GM18858 (cell line): ENCODE measurements around the gene VWA5B2.
A peak's percentile ranks its signal among the peaks of the same experiment; 100 is the strongest.
"Not testable (repeated sequence)": the region's sequence is repeated elsewhere in the genome, so short reads cannot be mapped to it uniquely, and the experiment has no call there.

Experiments used
- ATAC-seq: cut with Tn5 transposase; IDR thresholded peaks from one replicate; pipeline ENCODE4 v1.9.1; 2021; ENCODE audit not compliant: unreplicated experiment

Gene VWA5B2

DNA sequence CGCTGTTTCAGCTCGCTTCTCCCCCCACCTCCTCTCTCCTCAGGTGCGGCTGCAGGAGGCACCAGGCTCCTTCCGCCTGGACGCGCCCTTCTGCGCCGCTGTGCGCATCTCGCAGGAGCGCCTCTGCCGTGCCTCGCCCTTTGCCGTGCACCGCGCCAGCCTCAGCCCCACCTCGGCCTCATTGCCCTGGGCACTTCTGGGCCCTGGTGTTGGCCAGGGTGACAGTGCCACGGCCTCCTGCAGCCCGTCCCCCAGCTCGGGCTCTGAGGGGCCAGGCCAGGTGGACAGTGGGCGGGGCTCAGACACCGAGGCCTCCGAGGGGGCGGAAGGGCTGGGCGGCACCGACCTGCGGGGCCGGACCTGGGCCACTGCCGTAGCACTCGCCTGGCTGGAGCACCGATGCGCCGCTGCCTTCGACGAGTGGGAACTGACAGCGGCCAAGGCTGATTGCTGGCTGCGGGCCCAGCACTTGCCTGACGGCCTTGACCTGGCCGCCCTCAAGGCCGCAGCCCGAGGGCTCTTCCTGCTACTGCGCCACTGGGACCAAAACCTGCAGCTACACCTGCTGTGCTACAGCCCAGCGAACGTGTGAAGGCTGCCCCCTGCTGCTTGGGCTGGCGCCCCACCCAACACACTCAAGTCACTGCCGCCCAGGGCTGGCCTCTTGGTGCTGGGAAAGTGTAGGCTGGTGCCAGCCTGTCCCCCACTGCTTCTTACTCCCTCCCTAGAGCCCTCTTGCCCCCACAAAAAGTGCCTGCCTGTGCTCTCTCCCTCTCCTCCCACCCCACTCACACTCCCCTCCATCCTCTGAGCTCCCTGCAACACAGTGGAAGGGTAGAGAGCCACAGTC, 12.3 kb downstream of the VWA5B2 start:
- no peak for ATAC-seq

DNA sequence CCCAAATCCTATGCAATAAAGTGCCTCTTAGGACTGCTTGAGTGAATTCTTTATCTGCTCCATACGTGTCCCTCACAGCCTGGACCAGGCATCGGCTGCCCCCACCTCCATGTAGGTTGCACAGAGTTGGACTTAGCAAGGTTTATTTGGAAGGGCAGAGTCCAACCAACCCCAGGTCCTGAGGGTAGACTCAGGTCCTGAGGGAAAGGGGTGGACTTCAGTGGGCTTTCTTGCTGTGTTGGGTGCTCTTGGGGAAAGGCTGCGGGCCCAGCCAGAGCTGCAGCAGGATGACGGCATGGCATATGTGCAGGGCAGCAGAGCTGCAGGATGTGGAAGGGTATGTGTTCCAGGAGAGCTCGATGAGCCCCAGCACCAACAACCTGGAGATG, 12.9 kb downstream of the VWA5B2 start:
- no peak for ATAC-seq

DNA sequence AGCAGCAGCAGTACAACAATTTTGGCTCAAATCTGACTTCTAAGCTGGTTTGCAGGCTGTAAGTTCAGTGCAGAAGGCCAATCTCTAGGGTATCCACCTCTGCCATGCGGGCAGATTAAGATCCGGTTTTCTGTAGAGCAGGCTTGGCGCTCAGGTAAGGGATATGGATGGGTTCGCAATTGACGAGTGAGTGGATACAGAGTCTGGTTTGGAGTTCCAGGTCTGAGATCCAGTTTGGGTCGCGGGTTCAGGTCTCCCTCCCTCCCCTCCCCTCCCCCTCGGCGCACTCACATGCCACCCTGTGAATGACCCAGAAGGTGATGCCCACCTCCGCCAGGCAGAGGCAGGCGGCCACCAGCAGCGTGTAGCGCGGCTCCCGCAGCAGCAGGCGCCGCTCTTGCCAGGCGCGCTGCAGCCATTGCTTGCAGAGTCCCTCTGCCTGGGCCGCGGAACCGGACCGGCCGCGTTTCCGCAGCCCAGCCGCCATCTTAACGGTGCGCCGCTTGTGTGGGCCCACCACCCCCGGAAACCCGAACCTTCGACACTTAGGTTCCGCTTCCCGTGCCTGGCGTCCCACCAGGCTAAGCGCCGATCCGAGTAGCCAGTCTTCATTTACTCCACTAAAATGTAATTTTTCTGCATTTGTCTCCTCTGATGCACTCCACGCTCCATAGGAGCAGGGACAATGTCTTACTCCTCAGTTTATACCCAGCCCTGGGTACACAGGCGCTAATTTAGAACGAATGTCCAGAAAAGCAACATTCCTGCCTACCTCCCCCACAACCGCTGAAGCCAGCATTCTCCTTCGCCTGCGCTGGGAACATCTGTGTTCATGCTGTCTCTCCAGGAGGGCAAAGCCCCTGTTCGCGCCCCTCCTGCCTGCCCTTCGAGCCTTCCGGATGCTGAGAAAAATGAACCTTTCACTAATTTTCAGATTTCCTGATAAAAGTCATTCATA, 19.3 kb downstream of the VWA5B2 start, which contains the start of gene ALG3:
ALG3 (minus strand) TSS at position 509 of the 958 bp plus-strand sequence; CDS start at position 487, 22 bp downstream.
- ATAC-seq, result no peak

DNA sequence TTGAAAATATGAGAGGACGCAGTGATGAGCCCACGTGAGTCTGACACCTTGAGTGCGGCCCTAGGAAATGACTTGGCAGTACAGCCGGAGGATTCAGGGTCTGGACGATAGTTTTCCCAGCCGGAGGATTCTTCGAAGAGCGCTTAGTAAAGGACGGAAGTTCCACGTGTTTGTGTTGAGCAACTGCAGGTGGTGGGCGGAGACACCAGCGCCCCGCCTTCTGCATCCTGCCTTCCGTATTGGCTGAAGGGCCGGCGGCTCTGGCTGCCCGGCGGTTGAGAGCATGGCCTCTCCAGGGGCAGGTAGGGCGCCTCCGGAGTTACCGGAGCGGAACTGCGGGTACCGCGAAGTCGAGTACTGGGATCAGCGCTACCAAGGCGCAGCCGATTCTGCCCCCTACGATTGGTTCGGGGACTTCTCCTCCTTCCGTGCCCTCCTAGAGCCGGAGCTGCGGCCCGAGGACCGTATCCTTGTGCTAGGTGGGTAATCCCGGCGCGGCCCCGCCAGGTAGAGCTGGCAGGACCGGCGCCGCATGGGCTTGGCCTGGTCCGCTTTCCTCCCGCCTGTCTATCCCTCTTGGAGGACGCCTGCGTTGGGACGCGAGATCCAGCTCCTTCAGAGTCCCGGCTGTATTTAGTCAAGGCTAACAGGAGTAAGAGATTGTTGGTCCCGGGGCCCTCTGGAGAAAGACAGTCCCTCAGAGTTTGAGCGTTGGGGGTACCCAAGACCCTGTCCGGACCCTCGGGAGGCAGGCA, 20.2 kb downstream of the VWA5B2 start, which contains the start of gene EEF1AKMT4:
EEF1AKMT4 (plus strand) TSS at position 261 of the 755 bp plus-strand sequence; CDS start at position 284, 23 bp downstream.
- peak; percentile 70 for ATAC-seq

DNA sequence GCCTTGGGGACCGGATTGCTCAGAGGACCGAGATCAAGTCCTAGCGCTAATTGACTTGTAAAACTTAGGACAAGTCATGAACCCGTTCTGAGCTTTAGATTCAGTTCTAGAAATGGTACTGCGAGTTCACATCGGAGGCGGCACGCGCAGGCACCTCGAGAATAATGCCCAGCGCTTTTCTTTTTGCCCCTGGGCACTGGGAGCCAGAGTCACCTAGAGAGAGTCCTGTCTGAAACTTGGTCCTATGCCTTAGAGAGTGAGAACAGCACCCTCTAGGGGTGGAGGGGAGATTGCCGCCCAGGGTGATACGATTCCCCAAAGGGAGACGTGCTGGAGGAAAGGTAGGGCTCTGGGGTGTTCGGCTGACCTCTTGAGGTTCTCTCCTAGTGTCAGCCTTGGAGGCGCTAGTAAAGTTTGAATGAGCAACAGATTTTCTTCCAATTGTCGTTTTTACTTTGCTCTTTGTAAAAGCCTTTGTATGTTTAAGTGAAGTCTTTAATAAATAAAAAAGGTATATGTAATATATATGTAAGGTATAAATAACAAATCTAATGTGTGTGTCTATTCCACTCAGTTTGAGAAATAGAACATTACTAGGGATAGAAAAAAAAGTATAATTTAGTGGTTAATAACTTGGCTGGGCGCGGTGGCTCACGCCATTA, 20.9 kb downstream of the VWA5B2 start:
- peak; percentile 73 for ATAC-seq

DNA sequence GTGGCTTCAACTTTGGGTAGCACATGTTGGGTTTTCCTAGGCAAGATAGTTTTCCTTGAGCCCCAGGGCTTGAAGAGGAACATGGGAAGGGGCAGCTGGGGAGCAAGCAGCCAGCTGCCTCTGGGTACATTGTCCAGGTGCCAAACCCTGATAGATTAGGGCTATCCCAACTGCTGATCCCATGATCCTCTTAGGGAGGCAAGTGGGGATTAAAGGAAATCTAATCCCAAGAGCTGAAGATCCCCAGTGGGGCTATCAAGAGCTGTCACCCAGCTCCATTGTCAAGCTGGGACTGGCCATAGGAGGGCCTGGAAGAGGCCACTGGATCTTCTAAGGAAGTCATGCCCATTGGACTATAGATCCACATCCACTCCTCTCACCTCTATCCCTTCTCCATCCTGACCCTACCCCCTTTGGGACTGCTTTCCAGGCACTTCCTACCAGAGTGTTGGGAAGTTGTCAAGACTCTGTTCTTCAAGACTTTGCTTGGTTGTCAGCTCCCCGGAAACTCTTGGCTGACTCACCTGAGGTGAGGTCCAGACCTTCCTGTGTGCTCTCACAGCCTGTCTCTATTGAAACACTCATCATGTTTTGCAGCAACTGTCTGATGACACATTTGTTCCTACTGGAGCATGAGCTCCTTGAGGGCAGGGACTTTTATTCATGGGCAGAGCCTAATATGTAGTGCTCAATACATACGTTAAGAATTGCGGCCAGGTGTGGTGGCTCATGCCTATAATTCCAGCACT, 26.1 kb downstream of the VWA5B2 start:
- ATAC-seq, result no peak

DNA sequence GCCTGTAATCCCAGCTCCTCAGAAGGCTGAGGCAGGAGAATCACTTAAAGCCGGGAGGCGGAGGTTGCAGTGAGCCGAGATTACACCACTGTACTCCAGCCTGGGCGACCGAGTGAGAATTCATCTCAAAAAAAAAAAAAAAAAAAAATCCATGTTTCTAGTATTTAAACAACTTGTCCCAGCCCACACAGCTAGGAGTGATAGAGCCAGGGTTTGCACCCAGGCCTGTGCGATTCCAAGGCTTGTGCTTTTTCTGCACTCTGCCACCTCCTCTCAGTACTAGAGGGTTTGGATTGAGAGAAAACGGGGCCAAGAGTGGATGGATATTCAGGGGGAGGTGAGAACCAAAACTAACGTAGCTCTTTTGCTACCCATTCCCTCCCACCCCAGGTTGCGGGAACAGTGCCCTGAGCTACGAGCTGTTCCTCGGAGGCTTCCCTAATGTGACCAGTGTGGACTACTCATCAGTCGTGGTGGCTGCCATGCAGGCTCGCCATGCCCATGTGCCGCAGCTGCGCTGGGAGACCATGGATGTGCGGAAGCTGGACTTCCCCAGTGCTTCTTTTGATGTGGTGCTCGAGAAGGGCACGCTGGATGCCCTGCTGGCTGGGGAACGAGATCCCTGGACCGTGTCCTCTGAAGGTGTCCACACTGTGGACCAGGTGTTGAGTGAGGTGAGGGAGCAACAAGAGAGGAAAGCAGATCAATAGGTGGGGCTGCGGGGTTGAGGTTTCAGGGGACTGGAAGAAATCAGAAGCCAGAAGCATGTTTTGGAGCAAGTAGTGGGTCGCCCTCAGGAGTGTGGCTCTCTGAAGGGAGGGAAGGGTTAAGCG, 27.9 kb downstream of the VWA5B2 start:
- ATAC-seq, result no peak

DNA sequence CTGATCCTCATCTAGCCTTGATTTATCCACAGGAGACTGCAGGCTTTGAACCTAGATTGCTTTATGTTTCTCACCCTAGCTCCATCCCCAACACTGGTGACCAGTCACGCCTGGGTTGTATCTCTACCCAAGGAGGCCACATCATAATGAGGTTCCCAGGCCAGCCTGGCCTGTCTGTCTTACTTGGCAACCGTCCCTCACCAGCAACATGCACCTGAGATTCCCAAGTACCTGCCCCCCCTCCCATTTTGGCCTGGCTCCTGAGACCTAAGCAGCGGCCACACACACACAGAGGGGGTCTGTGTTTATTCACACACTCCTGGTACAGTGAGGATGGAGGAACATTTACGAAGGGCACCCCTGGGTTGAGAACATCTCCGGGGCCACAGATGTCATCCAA, 29.5 kb downstream of the VWA5B2 start:
- no peak for ATAC-seq

DNA sequence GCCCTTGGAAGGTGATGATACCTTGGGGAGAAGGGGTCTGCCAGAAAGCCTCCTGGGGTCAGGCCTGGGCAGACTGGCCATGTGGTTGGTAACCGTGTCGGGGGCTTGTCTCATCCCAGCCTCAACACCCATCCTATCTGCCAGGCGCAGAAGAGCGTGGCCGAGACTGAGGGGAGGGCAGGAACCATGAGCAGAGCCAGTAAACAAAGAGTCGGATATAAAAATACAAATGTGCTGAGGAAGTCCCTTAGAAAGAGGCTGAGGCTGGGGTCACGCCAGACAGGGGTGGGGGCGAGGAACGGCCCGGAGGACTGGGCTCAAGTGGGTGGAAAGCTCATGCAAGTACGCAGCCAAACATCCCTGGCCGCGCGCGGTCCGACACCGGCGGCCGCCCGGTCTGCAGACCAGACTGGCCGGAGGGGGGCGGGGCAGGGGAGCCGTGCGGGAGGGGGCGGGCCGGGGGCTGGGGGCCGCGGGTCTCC, 30.1 kb downstream of the VWA5B2 start:
- ATAC-seq, result no peak

DNA sequence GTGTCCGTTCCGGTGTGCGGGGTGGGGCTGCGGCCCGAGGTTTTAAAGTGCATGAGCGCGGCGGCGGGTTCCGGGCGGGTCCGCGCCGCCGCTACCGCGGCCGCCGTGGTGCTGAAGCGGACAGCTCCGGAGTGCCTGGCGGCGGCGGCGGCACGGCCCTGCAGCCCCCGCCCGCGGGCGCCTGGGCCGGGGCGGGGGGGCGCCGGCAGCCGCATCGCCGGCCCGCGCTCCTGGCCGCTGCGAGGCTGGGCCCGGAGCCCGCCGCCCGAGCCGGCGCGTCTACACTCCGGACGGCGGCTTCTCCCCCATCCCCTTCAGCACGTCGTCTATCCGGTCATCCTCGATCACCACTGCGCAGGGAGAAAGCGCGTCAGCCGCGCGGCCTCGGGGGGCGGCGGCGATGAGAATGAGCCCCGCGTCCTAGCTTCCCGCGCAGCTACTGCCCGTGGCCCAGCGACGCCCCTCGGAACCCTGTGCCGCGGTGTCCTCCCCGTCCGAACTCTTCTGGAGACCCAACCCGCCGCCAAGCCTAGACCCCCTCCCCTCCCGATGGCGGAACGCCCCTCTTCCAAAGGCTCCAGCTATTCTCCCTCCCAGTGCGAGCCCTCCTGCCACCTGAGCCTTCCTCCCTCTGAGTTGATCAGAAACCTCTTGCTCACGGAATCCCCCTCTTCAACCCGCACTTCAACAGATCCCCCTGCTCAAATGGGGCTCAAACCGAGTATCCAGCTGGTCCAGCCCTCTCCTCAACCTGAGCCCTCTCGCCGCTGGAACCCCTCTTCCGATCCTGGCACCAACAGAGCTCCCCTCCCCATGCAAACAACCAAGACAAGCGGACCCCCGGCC, 30.7 kb downstream of the VWA5B2 start:
- ATAC-seq, result no peak

DNA sequence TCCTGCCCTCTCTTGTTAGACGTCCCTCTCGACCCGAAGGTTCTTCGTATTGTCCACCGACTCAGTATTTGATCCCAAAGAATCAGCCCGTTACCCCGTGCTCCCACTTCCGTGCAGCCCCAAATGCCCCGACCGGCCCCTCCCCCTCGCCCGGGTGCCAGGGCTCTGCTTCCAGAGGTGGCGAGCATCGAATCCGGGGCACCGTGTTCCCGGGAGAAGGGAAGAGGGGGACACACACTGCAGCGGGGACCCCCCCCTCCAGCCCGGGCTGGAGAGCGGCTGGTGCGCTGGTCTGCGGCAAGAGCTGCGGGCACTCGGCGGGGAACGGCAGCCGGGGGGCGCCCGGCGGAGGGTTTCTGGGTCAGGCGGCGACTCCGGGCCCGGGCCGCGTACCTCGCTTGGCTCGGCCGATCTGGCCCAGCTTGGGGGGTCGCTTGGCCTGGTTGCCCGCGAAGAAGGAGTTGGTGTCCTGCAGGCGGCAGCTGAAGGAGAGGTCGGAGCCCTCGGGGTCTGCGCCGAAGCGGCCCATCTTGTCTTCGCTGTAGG, 31.4 kb downstream of the VWA5B2 start:
- no peak for ATAC-seq

DNA sequence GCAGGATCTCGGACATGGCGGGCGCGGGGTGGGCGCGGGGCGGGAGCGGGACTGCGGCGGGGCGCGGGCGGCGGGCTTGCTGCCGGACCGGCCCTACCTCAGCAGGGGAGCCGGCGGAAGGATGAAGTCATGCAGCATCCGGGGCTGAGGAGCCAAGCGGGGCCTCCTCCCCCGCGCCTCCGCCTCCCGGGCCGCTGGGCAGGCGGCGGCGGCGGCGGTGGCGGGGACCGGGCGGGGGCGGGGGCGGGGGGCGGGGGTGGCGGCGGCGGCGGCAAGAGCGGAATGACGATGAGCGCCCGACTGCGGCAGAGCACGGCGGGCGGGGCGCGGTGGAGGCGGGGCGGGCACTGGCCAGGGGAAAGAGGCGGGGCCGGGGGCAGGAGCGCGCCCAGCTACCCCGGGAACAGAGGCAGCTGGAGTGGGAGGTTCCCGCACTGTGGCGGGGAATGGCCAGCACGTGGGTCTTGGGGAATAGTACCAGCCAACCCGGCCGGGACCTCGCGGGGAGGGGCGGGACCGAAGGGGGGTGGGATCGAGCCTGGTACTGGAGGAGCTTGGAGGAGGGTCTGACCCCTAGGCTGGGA, 32.0 kb downstream of the VWA5B2 start, which contains the start of gene CAMK2N2:
CAMK2N2 (minus strand) TSS at position 284 of the 584 bp plus-strand sequence; CDS start at position 16, 268 bp downstream.
- ATAC-seq, result no peak

DNA sequence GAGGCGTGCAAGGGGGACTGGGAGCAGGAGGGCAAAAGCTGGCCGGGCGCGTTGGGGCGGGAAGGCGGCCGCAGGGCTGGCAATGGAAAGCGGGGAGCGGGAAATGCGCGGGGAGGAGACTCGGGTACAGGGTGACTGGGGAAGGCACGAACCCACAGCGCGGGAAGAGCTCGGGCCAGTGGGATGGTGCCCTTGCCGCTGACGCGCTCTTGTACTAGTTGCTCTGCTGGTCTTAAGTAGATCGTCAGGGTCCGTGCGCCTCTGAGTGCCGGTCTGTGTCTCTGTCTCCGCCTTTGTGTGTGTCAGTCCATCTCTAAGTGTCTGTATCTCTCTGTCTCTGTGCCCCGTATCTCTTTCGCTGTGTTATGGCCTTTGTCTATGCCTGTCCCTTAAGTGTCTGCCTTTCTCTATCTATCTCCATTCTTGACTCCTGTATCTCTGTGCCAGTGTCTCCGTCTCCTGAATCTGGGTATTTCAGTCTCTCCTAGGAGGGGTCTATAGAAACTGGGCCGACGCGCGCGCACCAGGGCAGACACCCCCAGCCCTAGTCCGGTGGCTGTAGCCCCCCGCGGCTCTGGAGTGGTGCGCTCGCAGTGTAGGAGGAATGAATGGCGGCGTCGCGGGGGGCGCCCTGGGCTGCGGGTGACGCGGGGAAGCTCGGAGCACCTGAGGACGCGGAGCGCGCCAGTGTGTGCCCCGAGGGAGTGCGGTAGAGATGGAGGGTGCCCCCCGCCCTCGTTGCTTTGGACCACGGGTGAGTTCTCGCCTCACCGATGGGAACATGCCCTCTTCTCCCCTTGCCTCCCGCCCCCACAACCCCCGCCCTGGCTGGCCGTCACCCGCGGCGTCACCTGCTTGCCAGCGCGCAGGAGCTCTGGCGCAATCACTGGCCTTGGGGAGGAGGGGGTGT, 32.7 kb downstream of the VWA5B2 start:
- no peak for ATAC-seq

DNA sequence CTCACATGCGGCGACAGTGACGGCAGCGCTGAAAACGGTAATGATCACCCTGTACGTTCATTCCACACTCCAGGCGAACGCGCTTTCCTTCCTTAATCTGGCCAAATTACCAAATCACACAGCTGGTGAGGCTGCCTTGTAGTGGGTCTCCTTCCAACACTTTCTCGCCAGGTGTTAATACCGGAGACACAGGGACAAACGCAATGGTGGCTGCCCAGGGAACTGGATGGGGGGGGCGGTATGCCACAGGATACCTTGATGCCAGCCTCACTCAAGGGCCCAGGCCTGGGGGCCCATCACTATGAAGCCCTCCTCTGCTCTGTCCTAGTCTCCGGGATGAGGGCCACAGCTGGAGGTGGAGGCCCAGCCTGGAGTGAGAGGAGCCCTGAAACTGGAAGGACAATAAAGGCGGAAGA, 33.4 kb downstream of the VWA5B2 start:
- ATAC-seq, result no peak

DNA sequence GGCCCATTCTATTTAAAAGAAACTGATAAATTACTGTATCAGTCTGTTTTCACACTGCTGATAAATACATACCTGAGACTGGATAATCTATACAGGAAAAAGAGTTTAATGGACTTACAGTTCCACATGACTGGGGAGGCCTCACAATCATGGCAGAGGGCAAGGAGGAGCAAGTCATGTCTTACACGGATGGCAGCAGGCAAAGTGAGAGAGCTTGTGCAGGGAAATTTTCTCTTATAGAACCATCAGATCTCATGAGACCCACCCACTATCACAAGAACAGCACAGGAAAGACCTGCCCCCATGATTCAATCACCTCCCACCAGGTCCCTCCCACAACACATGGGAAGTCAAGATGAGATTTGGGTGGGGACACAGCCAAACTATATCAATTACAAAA, 37.9 kb downstream of the VWA5B2 start:
- ATAC-seq, result not testable (repeated sequence)

DNA sequence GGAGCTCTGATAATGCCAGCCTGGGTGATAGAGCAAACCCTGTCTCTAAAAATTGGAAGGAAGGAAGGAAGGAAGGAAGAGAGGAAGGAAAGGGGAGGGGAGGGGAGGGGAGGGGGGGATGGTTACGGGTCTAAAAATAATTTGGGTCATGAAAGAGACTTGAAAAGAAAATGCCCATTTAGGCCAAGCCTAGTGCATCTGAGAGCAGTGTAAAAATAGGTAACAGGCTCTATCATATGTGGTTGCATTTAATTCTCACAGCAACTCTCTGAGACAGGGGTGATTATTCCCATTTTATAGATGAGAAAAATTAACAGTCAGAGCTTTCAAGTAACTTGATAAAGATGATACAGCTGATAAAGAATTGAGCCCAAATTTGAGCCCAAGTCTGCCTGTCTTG, 42.9 kb downstream of the VWA5B2 start:
- no peak for ATAC-seq
